GM18867 (cell line): Measurements from ENCODE around the gene UCP3.

ENCODE experiments used
- ATAC-seq: cut with Tn5 transposase; IDR thresholded peaks from one replicate; pipeline ENCODE4 v1.9.1; 2021; ENCODE audit warnings: mild to moderate bottlenecking, moderate library complexity; ENCODE audit not compliant: unreplicated experiment

The UCP3 gene

DNA sequence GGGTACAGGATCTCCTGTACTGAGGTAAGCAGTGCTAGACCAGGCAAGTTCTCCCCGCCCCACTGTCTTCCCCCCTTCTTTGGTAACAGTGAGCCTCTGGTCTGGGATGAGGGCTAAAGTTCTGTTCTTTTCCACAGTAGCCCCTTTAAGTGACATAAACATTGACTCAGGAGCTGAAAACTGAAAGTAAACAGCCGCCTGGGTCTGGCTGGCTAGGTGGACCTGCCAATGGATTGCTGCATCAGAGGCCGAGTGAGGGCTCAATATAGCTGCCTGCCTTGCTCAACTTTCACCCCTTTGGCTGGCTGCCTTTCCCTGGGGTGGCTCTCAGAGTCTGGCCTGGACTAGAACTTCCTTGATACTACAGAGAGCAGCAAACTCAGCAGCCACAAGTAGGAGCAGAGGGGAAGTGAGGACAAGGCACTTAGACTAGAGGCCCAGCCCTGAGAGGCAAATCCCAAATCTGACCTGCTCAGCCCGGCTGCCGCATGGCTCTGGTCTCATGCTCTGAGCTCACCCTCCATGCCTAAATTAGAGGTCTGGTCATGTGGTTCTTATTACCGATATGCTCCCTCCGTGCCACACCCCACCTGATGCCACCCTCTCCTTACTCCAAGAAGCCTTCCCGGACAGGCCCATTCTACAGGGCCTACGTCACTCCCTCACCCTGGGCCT lies 9.6 kb upstream of the UCP3 start:
- no peak for ATAC-seq

DNA sequence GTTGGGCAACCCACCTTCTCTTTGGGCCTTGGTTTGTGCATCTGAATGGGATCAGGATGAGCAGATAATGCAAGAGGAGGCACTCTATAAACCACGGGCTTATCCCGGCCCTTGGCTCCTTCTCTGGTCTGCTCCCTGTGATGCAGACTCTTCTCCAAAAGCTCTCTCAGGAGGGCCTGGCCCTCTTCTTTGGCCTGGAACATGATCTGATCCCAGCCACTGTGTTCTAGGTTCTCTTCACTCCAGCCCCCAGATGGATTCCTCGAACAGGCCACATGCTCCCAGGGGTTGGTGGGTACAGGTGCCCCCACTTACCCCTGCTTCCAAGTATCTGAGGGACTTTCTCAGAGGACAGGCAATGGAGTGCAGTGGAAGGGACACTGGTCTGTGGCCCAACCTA lies 8.7 kb upstream of the UCP3 start:
- no peak for ATAC-seq

DNA sequence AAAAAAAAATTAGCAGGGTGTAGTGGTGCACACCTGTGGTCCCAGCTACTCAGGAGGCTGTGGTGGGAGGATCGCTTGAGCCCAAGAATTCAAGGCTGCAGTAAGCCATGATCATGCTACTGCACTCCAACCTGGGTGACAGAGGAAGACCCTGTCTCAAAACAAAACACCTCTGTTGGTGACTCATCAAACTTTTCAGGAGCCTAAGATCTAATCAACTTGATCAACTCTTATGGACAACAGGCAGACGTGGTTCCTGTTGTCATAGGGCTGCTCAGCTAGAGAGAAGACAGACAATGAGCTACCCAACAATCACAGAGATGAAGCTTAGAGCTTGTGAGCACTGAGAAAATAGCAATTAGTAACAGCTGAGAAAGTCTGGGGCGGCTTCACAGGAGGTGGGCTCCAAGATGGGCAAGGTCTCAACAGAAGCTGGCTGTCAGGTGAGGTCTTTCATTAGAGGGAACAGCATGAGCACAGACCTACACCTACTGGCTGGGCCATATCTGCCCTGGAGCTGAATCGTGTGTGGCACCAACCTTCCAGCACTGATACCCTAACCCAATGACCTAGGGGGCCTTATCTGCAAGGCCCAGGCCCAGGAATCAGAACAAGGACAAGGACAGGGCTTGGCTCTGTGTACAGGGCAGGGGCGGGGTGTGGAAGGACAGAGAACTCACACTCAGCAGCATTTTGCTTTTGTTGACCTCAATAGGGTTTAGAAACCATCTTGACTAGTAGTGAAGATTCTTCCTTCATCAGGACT lies 7.2 kb upstream of the UCP3 start:
- ATAC-seq: no peak

DNA sequence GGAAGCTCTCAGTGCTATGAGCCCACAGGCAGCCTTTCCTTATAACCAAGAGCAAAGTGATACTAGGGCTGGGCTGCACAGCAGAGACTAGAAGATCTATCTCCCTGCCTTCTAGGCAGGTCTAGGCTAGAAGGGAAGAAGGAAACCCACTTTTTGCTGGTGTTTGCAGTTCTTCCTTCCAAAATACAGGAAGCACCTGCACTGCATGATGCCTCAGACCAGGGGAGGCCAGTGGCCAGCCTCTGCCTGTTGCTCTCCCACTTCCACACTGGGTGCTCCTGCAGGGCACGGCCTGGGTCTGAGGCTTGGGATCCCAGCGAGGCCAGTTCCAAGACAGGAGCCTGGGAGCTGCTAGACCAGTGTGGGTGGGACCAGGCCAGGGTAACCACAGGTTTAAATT lies 6.0 kb upstream of the UCP3 start:
- no peak for ATAC-seq

DNA sequence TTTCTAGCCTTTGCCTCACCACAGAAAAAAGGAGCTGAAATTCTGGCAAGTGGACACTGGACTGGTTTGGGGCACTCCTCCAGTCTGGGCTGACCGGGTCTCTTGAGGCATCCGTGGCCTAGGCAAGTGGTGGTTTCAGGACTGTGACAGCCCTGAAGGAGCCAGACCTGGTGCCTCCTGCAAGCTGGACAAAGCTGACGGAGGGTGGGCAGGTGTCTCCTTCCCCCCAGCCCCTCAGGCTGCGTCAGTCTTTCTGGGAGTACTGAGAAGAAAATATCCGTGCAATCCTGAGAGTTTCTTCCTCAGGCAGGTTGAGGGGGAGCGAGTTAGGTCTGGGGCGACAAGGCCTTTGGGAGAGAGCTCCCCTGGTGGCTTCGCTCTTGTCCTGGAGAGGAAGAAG lies 4.3 kb upstream of the UCP3 start:
- ATAC-seq: no peak

DNA sequence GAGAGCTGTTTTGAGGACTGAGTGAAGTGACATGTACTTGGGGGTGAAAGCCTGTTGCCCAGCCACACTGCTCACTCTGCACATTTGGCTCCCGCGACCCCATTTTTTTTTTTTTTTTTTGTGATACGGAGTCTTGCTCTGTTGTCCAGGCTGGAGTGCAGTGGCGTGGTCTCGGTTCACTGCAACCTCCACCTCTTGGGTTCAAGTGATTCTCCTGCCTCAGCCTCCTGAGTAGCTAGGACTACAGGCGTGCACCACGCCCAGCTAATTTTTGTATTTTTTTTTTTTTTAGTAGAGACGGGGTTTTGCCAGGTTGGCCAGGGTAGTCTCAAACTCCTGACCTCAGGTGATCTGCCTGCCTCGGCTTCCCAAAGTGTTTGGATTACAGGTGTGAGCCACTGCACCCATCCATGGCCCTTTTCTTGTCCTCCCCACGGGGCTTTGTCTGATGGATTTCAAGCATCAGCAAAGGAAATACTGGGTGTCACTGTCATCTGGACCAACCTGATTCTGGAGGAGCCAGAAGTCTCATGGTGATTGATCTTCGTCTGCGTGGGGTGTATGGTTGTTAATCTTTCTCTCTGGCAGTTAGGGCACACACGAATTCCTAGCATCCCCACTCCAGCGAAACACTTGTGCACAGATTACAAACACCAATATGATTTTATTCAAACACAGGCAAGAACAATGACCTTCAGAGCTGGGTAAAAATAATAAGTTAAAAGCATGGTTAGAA lies 3.4 kb upstream of the UCP3 start:
- no peak for ATAC-seq

DNA sequence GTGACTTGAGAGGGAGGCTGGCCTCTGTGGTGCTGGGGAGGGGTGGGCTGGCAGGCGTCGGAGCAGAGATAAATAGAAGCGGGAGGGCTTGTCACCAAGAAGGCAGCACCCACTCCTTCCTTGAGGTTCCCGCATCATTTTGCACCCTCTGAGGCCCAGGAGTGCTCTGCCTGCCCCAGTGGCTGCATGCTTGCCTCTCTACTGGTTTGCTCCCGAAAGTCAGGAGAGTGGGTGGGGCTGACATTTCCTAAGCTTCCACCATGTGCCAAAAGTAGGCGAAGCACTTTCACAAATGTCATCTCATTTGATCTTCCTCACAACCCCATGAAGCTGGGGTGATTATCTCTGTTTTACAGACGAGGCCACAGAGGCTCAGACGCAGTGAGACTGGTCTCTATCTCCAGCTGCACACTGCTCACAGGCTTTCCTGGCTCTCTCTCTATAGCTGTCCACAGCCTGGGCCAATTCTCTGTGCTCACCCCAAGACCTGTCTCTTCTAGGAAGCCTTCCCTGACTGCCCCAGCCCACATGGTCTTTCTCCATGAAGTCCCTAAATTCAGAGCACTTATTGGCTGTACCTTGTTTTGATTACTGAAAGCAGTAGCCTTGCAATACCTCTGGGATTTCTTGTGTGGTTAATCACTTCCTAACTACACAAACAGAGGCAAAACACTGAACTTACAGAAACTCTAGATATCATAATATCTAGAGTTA lies 2.6 kb upstream of the UCP3 start:
- peak; percentile 79 for ATAC-seq

DNA sequence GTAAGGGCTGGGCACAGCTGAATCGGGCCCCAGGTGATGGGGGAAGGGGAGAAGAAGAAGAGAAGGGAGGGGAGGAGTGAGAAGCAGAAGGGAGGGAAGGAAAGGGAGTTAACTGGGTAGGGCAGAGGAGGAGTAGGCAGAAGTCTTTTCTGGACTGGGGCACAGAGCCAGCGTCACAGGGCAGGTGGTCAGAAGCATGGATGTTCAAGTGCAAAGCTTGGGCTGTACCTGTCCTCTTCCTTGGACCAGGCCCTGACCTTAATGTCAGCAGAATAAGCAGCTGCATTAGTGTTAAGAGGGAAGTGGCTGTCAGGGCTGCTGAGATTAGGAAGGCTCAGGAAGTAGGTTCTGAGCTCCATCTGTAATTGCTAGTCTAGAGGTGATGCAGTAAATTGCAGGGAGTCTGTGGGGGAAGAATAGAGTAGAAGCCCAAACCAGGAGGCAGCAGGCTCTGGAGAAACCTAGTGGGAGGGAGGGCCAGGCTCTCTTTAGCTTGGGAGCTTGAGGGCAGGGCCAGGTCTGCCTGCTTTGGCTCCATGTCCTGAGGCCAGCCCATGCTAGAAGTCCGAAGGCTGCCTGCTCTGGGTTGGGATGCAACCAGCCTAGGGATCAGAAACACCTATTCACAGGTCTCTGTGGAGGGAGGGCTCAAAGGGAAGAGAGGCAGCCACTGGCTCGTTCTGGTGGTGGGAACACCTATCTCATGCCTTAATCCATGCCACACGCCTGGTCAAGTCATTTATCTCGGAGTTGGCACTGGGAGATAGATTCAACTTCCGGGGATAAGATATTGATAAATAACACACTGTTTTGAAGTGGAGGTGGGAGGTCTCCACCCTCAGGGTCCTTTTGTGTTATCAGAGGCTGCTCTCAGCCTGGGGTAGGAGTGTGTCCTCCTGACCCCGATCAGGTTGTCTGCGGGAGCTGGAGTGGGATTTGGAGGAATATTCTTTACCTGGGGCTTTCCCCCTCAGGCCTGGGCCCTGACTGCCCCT lies 1.7 kb upstream of the UCP3 start:
- no peak for ATAC-seq

DNA sequence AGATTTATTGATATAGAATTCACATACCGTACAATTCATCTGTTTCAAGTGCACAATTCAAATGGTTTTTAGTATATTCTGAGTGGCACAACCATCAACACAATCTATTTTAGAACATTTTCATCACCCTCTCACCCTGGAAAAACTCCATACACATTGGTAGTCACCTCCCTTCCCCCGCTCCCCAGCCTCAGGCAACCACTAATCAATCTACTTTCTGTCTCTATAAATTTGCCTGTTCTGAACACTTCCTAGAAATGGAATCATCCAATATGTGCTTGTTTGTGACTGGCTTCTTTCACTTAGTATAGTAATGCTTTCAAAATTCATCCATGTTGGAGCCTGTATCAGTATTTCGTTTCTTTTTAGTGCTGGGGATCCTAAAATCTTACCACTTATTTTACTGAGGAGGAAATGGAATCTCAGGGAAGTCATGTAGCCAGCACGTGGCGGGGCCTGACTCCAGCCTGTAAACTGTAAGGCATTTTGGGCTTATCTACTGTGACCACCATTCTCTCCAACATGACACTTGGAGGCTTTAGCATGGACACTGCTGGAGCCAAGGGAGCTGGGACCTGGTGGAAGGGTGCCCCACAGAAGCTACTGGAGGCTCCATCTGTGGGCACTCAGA lies 905 bp upstream of the UCP3 start:
- no peak for ATAC-seq

DNA sequence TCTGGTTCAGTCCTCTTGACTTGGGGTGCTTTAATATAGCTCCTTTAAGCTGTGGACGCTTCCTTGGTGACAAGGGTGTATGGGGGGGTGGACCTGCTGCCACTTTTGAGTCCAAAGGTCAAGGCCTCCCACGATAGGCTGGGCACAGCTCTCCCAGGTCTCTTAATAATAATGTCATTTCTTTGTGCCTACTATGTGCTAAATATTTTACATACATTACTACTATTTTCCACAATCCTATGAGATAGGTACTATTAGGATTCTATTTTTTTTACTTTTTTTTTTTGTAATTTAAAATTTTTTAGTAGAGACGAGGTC lies 304 bp upstream of the UCP3 start:
- ATAC-seq: no peak

DNA sequence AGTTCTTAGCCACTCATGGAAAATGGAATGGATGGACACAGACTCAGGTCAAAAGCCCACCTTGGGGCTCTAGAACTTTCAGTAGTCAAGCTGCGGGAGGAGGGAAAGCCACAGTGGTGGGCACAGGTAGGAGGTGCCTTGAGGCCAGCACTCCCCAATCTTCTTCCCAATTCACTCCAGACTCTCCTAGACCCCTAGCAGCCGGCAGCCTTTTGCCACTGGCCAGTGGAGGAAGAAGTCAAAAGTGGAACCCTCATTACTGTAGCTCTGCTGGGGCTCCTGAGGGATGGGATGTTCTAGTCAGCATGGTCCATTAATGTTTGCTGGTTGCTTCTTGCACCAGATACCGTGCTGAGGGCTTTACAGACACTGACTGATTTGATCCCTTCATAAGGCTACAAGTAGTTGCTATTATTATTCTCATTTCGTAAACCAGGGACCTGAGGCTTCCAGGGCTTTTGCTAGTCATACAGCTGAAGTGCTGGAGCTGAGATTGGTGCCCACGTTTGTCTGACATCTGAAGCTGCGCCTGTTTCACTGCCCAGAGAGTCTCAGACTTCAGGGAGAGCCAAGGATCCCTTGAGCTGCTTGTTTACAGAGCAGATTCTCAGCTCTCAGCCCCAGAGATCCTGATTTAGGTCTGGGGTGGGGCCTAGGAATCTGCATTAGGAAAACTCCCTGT lies 1.1 kb downstream of the UCP3 start:
- ATAC-seq: no peak

DNA sequence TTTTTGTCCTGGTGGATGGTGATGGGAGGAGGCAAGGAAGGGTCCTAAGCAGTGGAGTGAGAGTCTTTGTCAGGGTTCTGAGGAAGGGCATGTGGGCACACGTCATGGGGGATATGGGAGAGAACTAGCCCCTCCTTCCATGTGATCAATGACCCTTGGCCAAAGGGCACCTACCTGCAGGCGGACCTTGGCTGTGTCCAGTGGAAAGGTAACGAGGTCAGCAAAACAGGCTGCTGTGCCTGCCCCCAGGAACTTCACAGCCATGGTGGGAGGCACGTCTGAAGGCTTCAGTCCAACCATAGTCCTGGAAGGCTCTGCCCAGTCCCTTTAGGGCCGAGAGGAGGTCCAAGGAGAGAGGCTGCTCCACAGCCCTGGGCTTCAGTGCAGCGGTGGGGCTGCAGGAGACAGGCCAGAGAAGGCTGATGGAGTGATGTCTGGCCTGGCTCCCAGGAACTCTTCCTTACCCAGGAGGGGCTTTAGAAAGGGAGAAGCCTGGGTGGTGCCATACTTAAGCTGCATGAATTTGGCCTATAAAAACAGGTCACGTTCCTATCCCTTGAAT lies 2.1 kb downstream of the UCP3 start:
- ATAC-seq: no peak

DNA sequence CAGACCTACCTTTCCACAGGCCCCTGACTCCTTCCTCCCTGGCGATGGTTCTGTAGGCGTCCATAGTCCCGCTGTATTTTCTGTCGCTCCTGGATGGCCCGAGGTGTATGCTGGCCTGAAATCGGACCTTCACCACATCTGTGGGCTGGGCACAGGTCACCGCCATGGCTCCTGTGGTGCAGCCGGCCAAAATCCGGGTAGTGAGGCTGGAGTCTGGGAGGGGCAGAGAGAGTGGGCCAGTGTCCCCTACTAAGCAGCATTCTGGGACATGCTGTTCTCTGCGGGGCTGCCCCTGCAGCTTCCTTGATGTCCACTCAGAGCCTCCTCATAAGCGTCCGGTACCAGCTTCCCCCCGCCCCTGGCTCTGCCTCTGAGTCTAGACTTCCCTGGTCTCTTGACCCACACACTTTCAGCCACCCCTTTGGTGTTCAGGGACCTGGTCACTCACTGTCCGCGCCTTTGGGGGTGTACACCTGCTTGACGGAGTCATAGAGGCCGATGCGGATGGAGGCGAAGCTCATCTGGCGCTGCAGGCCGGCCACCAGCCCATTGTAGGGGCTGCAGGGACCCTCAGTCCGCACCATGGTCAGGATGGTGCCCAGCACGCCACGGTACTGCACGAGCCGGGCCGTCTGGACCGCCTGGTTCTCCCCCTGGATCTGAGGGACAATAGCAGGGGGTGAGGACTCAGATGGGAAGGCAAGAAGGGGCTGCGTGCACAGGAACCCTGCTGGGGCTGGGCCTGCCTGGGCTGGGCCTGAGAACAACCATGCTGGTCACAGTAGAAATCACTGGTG lies 3.0 kb downstream of the UCP3 start:
- no peak for ATAC-seq

DNA sequence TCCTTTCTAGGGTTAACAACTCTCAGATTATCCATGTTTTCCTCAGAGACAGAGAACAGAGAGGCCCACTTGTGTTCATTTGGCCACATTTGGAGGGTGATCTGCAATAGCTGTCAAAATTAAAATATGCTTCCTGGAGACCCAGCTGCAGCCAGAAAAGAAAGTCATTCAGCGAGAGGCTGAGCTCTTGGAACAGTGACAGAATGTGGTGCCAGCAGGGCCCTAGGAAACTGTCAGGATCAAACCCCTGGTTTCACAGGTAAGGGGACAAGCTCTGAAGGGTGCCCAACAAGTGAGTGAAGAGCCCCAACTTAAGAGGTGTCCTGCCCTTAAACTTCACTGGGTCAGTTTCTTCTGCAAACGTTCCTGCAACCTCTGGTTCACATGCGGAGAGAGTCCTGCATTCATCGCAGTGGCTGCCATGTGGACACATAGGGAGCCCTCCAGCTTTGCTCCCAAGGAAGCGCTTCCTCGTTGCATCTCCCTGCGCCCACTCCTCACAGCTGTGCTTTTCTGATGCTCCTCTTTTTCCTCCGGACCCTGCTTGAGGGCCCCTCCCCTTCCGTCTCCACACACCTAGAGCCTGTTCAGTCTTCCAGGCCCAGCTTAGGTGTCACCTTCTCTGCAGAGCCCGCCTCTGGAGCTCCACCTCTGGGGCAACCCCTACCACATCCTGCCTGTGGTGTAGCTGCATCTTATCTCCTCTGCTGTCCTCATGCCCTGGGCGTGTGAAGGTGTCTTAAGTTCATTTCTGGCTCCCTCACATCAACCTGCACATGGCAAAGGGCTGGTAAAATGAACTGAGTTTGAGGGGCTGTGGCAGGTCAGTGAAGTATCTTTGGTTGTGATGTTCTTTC lies 3.9 kb downstream of the UCP3 start:
- ATAC-seq: no peak

DNA sequence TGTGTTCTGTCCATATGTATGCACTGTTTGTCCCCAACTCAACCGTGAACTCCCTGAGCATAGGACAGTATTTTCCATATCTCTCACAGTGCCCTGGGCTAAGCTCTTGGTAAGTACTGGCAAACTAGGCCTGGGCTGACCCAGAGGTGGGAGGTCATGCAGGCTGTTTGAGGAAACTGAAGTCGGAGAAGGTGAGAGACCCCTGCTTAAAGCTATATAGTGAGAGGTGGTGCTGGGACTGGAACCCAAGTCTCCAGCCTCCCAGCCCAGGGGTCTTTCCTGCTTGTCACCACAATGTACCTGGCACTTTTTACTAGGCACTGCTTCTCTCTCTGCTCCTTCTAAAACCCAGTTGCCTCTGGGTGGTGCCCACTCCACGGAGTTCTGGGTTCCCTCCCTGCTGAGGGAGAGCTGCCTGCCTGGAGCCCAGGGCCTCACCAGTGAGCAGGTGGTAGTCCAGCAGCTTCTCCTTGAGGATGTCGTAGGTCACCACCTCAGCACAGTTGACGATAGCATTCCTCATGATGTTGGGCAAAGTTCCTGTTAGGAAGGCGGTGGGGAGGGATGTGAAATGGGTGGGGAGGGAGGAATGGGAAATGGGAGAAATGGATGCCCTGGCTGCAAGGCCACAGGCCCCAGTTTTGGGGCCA lies 4.7 kb downstream of the UCP3 start:
- no peak for ATAC-seq

DNA sequence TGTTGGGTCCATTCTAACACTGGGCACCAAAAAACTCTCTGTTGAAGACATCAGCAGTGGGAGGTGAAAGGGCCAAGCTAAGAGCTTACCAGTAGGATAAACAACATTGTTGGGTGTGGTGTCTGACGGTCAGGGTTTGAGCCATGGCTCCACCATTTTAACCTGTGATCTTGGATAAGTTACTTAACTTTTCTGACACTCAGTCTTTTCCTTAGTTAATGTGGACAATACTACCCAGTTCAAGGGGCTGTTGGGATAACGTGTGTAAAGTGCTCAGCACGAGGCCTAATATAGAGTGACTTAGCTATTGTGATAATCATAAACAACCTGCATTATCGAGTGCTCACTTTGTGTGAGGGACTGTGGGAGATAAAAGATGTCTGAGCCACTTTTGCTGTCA lies 6.1 kb downstream of the UCP3 start:
- no peak for ATAC-seq

DNA sequence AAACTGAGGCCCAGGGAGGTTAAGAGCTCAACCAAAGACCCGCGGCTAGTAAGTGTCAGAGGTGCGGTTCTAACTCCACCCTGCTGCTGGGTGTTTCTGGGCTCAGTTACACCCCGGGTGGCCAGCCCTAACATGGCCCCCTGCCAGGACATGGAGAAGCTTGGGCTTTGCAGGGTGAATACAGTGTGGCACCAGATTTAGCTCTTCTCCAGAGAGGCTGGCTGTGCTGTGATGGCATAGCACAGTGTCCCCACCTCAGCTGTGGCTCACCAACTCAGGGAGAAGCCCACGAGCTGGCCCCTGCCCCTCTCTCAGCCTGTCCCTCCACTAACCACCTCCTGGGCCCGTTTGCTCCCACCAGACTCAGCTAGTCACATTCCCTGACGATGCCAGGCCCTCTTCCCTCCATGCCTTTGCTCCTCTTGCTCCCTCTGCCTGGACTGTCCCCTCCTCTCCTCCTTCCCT lies 7.0 kb downstream of the UCP3 start:
- no peak for ATAC-seq
